ENCODE measurements around the gene RNF213.
"Not testable (repeated sequence)": the region's sequence is repeated elsewhere in the genome, so short reads cannot be mapped to it uniquely, and the experiment has no call there.

RNF213 gene

GRCh38 chr17:80225230-80225629, 35.4 kb upstream of the RNF213 start:
- no peak for DNase-seq

GRCh38 chr17:80227156-80227555, 33.5 kb upstream of the RNF213 start:
- no peak for DNase-seq

- DNase-seq, result no peak
Observed at GRCh38 chr17:80227666-80228065, 33.0 kb upstream of the RNF213 start.

- no peak for DNase-seq
Observed at GRCh38 chr17:80228477-80228876, 32.2 kb upstream of the RNF213 start.

GRCh38 chr17:80229011-80229410, 31.6 kb upstream of the RNF213 start:
- no peak for DNase-seq

- DNase-seq, result no peak
Observed at GRCh38 chr17:80232438-80232837, 28.2 kb upstream of the RNF213 start.

GRCh38 chr17:80233202-80233601, 27.4 kb upstream of the RNF213 start:
- DNase-seq, result no peak

GRCh38 chr17:80236911-80237310, 23.7 kb upstream of the RNF213 start:
- DNase-seq, result no peak

GRCh38 chr17:80237386-80237785, 23.3 kb upstream of the RNF213 start:
- no peak for DNase-seq

- DNase-seq, result no peak
Observed at GRCh38 chr17:80242505-80242904, 18.1 kb upstream of the RNF213 start.

GRCh38 chr17:80243526-80244433, 16.9 kb upstream of the RNF213 start:
- DNase-seq, result no peak

- DNase-seq, result not testable (repeated sequence)
Observed at GRCh38 chr17:80244448-80244847, 16.2 kb upstream of the RNF213 start.

- DNase-seq, result no peak
Observed at GRCh38 chr17:80244871-80245509, 15.7 kb upstream of the RNF213 start.

- DNase-seq, result no peak
Observed at GRCh38 chr17:80245566-80246265, 14.9 kb upstream of the RNF213 start.

- no peak for DNase-seq
Observed at GRCh38 chr17:80246266-80246681, 14.4 kb upstream of the RNF213 start.

- no peak for DNase-seq
Observed at GRCh38 chr17:80246726-80247125, 13.9 kb upstream of the RNF213 start.

- DNase-seq, result no peak
Observed at GRCh38 chr17:80247561-80247960, 13.1 kb upstream of the RNF213 start.

- DNase-seq, result no peak
Observed at GRCh38 chr17:80248001-80248893, 12.4 kb upstream of the RNF213 start.

- DNase-seq, result no peak
Observed at GRCh38 chr17:80248894-80249710, 11.6 kb upstream of the RNF213 start.

- no peak for DNase-seq
Observed at GRCh38 chr17:80251966-80252365, 8.7 kb upstream of the RNF213 start.

GRCh38 chr17:80252871-80253270, 7.8 kb upstream of the RNF213 start:
- peak; percentile 92 for DNase-seq

Measured in activated CD4-positive, alpha-beta T cell treated with anti-CD3 and anti-CD28 coated beads, Interleukin-10, Interleukin-2, amounts not matched to agents 100 ng/mL and 50 ng/mL, durations not matched to agents 16 hours and 8 hours (primary cell).